ENCODE measurements around the gene VPS8. TPM values are rescaled to one million over a fixed set of nuclear protein-coding genes. Genes with fewer than 3 reads are reported as not detected.

VPS8 gene
- total RNA-seq, 1 experiment from 2014 or later: 39.7 TPM

DNA sequence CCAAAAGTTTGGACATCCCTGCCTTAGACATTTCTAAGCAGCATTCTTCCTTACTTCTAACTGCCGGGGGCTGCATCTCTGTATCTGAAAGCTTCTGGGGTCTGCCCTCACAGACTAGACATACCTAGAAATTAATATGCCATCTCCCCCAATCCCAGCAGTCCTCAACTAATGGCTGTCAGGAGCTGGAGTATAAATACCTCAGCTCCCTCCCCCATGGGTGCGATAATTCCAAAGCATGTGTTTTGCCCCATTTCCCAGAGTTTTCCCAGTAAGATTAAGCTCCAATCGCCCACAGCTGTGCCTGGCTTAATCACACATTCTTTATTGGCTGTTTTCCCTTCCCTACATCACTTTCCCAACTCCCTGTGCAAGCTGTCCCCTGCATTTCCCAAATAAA is 13.8 kb upstream of the VPS8 start:
- no peak overlapping the region for H2AK5ac ChIP-seq (ENCODE audit: insufficient read length, low read length)
- no peak overlapping the region for H3K18ac ChIP-seq (ENCODE audit: insufficient read length, low read depth, low read length)
- no peak overlapping the region for H3T11ph ChIP-seq (ENCODE audit: low read length)
- H4K5ac ChIP-seq (ENCODE audit: insufficient read length, low read depth, low read length): no peak overlapping the region
- no peak overlapping the region for H3K9ac ChIP-seq (ENCODE audit: extremely low read depth, insufficient read length, low read length)
- DNase-seq: no peak
- H3K23me2 ChIP-seq (ENCODE audit: insufficient read length, low read depth, low read length, poor library complexity, severe bottlenecking): no peaks in the 10 kb centered on the region
- no peaks in the 10 kb centered on the region for H3K79me2 ChIP-seq (ENCODE audit: insufficient read depth, low read length)
- no peaks in the 10 kb centered on the region for H4K20me1 ChIP-seq (ENCODE audit: control insufficient read depth, insufficient read depth, insufficient read length)
- Mint-ChIP-seq H3K36me3 (ENCODE audit: insufficient read depth in 1 of 3, low read depth in 3 of 3) (no peaks in the 10 kb centered on the region), H3K4me1 (peaks cover 2 to 10% of the 10 kb centered on the region in 2 experiments), H3K4me3 (no peak overlapping the region), H3K27ac (no peak overlapping the region), H3K27me3 (ENCODE audit: low read depth) (peaks cover 7% of the 10 kb centered on the region), H3K9me3 (peaks cover 3 to 4% of the 10 kb centered on the region in 2 experiments; a peak in 3 of 5 replicates)
- no peak overlapping the region for H3K4me2 ChIP-seq (ENCODE audit: insufficient read depth, insufficient read length, low read length)
- no peak overlapping the region for H2BK12ac ChIP-seq (ENCODE audit: insufficient read length, low read depth, low read length)
- no peak overlapping the region for H3K14ac ChIP-seq (ENCODE audit: insufficient read depth, low read length)
- TF ChIP-seq, protein P1, sequence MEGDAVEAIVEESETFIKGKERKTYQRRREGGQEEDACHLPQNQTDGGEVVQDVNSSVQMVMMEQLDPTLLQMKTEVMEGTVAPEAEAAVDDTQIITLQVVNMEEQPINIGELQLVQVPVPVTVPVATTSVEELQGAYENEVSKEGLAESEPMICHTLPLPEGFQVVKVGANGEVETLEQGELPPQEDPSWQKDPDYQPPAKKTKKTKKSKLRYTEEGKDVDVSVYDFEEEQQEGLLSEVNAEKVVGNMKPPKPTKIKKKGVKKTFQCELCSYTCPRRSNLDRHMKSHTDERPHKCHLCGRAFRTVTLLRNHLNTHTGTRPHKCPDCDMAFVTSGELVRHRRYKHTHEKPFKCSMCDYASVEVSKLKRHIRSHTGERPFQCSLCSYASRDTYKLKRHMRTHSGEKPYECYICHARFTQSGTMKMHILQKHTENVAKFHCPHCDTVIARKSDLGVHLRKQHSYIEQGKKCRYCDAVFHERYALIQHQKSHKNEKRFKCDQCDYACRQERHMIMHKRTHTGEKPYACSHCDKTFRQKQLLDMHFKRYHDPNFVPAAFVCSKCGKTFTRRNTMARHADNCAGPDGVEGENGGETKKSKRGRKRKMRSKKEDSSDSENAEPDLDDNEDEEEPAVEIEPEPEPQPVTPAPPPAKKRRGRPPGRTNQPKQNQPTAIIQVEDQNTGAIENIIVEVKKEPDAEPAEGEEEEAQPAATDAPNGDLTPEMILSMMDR (conservative IDR thresholded peaks at IDR 0.05): no peak
- H2BK120ac ChIP-seq (ENCODE audit: low read depth, low read length, poor library complexity, severe bottlenecking): no peak overlapping the region
- H2BK5ac ChIP-seq (ENCODE audit: insufficient read length, low read length): no peak overlapping the region
- no peak overlapping the region for H3K27ac ChIP-seq (ENCODE audit: insufficient read length, low read depth, low read length)
- no peak overlapping the region for H3K23ac ChIP-seq (ENCODE audit: insufficient read length, low read depth, low read length)
- no peak overlapping the region for H2BK20ac ChIP-seq (ENCODE audit: low read depth, low read length, poor library complexity, severe bottlenecking)
- H3K27me3 ChIP-seq (ENCODE audit: insufficient read depth, low read length): no peaks in the 10 kb centered on the region
- no peaks in the 10 kb centered on the region for H3K79me1 ChIP-seq (ENCODE audit: insufficient read depth, low read depth, low read length, poor library complexity, severe bottlenecking)
- no peak overlapping the region for H3K4ac ChIP-seq (ENCODE audit: low read depth, low read length)
- no peaks in the 10 kb centered on the region for H3K4me1 ChIP-seq (ENCODE audit: insufficient read depth, low read length)
- no peak overlapping the region for H2AFZ ChIP-seq (ENCODE audit: low read length)
- H4K8ac ChIP-seq (replicated peaks; ENCODE audit: insufficient read length, low read depth, low read length): no peak overlapping the region
- H2BK15ac ChIP-seq (ENCODE audit: low read depth, low read length): no peak overlapping the region
- WGBS (ENCODE audit: extremely low coverage, insufficient read length, low lambda C conversion rate): no CpG with 5 or more reads among the region's 3 CpGs
- H3K56ac ChIP-seq (ENCODE audit: insufficient read length, low read depth, low read length): no peak overlapping the region
- H3K9me3 ChIP-seq (ENCODE audit: control insufficient read depth, low read depth, low read length): no peaks in the 10 kb centered on the region
- no peak overlapping the region for H4K91ac ChIP-seq (ENCODE audit: insufficient read length, low read depth, low read length)
